SKM-1 treated with dmso at 0.1 percent for 144 hours (cell line): ENCODE measurements around the gene CMTM7.
A peak's percentile ranks its signal among the peaks of the same experiment; 100 is the strongest.

Experiments
- DNase-seq: peaks from one replicate; lab custom pipeline; 2025; ENCODE audit not compliant: unreplicated experiment; lab: John Stamatoyannopoulos, UW

Gene CMTM7

DNA sequence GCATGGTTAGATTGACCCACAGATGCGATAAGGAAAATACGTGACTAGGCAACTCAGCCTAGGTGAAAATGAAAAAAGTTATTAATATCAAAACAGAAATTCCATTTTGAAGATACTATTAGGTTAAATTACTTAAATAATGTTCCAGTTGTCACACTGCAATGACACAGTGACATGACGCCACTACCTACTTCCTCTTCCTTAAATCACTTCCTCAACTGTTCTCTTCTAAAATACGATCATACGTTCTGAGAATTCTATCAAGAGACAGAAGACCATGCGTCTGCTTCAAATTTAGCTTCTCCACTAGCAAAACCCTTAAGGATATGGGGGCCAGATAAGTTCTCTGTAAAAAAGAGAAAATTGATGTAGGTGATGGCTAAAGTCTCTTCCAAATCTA, 92.8 kb downstream of the CMTM7 start:
- DNase-seq = peak; percentile 53

DNA sequence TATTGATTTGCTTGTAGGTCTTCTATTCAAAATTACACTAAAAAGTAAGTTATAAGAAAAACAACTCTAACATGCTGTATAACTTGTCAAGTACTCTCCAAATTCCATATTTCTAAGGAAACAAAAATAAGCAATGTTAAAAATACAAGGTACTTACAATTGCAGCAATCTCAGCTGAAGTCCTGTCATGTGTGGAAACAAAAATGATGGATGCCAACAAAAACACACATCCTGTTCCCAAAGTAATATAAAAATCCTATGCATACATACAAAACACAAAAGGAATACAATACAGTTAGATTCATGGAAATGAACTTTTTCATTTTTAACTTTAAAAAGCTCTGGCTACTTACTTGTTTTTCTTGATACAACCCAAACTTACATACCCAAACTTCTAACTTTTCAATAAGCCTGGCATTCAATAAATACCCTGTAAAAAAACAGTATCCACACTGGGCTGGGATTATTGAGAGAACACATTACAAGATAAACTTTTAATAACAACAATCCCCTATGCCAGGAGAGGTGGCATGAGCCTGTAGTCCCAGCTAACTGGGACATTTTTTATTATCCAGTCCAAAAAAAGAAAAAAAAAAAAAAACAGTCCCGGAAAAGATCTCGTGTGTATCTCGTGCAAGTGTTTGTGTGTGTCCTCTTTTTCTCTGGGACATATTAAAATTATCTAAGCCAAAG, 96.3 kb downstream of the CMTM7 start:
- DNase-seq = no peak

DNA sequence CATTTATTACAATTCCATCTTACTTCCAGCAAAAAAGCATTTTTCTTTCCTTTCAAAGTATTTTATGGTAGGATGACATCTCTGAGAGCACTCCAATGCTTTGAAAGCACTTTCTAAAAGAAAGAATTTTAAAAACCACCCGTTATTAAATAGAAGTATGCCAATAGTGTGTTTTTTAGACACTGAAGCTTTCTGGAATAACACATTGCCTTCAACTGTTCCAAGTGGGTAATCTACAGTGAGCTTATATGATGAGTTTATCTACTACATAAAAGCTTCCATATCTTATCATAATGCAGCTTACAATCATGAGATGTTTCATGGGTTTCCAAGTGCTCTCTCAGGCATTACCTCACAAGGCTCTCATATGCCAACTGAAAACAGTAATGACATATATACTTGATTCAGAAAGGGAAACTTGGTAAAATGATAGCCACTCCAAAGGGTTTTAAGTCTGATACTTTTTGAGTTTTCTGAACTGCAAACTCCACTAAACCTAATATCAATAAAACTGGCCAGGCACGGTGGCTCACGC, 96.9 kb downstream of the CMTM7 start:
- no peak for DNase-seq

DNA sequence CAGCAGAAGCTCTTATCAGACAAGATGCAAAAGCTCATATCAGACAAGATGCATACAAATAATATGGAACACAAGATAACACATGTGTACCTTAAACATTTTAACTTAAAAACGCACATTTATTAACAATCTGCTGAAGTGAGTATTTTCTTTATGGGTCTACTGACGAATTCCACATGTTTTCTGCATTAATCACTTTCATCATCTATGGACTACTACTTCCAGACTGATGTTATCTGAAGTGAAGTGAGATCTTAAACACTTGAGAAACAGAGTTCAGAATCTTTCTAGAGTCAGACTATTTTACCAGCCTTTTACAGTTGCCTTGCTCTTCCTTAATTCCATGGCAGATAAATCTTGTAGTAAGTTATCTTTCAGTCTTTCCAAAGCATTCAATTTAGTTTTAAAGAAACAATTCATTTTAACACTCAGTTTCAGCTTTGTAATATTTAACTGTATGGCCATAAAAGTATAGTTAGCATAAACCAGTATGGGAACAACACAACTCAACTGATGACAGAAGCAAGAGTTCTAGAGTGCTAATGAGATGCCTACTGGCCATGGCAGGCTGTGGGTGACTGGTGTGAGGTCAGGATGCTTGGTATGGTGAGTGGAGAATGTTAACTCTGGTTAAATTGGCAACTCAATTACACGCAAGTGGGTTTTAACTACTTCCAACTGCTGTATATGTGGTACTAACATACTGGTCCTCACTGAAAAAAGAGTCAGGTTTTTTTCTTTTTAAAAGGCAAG, 101.2 kb downstream of the CMTM7 start:
- no peak for DNase-seq

DNA sequence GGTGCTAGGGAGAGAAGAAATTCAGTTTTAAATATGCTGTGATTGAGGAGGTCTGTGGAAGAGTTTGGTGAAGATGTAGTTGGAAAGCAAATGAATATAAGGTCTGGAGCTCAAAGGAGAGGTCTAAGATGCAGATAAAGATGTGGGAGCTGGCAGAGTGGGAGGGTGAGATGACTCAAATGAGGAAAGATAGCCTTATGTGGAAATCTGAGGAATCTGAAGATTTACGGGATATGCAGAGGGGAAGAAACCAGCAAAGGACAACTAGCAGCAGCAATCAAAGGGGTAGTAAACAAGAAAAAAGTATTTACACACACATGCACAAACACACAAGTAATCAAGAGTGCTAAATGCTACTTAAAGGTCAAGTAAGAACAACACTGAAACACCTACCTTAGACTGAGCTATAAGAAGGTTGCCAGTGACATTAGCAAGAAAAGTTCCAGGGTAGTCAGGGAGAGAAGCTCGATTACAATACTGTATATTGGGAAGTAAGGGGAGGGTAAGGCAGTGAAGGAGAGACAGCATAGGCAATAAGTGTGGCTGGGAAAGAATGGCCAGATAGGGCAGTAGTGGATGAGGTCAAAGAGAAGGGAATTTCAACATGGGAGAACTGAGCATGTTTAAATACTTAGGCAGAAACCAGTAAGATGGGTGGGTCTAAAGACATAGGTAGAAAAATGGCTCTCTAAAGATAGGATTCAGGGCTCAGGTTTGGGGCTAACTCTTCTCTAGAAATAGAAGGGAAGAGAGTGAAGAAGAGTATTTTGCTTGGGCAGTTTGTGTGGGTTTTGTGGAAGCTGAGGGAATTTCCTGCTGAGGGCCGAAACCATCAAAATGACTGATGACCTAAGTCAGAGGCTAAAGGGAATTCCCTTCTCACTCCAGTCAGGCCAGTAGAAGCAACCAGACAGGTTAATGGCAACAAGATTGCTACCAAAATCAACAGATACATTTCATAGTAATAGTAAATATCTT, 102.1 kb downstream of the CMTM7 start:
- DNase-seq = no peak

DNA sequence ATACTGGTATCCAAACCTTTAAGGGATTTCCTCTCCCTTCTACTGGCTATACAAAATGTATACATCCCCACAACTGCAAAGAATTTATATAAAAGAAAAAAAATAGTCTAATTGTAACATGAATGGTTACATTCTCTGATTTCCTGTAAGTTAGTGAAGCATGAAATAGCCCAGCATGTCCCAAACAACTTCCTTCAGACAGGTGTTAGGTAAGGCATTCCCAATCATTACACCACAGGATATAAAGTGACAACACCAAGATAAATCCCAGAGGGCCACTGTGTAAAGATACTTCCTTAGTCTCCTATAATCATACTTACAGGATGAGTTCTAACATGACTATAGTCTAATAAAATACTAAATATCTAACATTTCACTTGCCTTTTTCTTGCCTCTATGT, 103.4 kb downstream of the CMTM7 start:
- no peak for DNase-seq

DNA sequence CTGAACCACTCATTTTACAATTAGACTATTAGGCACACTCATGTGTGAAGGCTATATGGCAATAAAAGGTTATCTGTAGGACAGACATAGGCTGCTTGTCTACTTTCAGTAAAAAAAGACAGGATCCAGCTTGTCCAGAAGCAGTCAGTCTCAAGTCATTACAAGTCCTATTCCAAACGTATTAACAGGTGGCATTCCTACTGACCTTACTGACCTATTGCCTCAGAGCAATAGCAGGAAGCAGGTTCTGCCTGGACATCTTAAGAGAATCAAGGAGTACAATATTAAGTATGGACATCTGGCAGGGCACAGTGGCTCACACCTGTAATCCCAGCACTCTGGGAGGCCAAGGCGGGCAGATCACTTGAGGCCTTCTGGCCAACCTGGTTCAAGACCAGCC, 104.0 kb downstream of the CMTM7 start:
- no peak for DNase-seq

DNA sequence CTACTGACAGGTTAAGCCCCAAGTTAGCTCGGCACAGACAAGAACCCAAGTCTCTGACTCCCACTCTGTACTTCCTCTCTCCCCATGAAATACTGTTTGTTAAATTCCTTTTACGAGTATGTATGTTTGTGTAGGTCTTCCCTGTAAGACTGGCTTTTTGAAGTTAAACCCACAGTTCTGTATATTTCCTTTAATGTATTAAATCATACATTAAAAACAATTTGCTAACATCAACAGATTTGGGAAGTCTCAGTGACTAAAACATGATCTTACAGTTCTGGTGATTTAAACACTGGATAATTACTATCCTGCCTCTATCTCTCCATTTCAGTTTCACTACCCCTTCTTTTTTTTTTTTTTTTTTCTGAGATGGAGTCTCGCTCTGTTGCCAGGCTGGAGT, 106.6 kb downstream of the CMTM7 start:
- DNase-seq = no peak

DNA sequence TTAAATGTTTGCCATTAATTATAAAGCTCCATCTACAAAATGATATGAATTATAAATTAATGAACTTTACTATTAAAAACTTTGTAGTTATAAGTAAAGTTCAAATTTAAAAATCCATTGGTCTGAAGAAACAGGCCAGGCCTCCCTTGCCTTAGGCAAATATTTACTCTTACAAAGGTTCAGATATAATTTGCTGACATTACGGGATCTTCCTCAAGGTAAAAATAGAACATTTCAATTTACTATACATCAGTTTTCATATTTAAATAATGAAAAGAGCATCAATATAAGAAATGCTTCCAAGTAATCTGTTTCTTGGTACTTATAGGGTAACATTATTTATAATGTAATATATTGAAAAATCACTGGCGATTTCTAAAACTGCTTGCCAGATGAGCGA, 107.3 kb downstream of the CMTM7 start:
- DNase-seq = no peak

DNA sequence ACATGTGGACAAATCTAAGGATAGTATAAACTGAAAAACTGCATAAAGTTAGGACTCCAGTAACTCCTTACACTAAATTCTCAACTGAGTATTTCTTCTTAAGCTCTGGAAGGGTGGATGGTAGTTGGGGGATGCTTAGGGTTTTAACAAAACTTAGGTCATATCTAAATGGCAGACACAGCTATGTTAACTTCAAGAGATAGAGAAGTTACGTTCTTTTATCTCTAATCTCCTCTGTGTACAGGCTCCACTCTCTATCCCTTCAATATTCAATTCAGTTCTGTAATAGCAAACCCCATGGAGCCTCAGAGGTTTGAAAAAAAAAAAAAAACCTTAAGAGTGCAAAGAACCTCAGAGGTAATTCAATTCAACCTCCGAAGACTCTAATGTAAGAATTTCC, 107.9 kb downstream of the CMTM7 start:
- DNase-seq = no peak

DNA sequence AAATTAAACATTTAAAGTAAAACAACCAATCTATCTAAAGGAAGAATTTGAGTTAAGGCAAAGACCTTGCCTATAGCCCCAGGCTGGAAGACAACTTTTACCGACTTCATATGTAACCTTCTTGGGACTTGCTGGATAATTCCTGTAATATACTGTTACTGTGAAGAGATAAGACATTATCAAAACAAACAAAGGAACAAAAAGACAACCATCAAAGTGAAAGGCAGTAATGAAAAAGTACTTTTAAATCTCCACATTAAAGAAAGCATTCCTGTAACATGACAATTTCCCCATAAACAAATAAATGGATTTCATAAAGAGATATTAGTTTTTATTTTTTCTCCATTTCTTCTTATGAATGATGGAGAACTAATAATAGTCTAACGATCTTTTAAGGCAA, 108.6 kb downstream of the CMTM7 start:
- DNase-seq = no peak

DNA sequence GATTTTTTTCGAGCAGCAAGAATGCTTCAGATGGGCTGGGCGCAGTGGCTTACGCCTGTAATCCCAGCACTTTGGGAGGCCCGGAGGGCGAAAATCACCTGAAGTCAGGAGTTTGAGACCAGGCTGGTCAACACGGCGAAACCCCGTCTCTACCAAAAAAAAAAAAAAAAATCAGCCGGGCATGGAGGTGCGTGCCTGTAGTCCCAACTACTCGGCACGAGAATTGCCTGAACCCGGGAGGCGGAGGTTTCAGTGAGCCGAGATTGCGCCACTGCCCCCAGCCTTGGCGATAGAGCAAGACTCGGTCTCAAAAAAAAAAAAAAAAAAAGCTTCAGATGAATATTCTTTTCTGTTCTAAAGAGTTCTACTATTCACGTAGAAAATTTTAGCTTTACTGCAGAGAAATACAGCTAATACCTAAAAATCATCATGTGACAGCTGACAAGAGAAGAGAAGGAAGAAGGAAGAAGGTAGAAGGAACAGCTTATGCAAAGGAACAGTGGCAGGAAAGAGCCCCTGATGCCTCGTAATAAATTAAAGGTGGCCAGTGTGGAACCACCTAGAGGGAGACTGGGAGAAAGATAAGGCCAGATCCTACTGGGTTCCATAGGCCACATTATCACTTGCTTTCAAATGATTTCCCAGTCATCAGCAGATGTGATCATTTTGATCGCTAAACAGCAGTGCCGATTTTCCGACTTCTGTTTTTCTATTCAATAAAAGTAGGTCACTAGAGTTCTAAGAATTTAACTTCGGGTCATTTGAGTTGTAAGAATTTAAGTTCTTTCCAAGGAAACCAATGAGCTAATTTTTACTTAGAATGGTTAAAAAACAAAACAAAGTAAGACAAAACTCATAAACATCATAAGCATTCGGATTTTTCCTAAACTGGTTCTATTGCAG, 109.5 kb downstream of the CMTM7 start:
- DNase-seq = peak; percentile 35

DNA sequence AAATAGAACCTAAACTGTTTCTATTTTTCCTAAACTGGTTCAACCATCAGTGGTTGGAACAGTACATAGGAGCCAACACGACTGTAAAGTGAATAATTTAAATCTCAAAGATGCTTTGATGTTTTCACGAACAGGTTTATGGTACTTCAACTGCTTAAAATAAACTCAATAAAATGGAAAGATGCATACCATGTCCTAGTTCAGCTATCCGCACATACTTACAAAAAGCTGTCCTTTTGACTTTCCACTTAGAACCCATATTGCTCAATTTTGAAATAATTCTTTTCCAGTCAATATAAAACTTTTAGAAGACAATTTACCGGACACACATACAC, 110.1 kb downstream of the CMTM7 start:
- DNase-seq = peak; percentile 48

DNA sequence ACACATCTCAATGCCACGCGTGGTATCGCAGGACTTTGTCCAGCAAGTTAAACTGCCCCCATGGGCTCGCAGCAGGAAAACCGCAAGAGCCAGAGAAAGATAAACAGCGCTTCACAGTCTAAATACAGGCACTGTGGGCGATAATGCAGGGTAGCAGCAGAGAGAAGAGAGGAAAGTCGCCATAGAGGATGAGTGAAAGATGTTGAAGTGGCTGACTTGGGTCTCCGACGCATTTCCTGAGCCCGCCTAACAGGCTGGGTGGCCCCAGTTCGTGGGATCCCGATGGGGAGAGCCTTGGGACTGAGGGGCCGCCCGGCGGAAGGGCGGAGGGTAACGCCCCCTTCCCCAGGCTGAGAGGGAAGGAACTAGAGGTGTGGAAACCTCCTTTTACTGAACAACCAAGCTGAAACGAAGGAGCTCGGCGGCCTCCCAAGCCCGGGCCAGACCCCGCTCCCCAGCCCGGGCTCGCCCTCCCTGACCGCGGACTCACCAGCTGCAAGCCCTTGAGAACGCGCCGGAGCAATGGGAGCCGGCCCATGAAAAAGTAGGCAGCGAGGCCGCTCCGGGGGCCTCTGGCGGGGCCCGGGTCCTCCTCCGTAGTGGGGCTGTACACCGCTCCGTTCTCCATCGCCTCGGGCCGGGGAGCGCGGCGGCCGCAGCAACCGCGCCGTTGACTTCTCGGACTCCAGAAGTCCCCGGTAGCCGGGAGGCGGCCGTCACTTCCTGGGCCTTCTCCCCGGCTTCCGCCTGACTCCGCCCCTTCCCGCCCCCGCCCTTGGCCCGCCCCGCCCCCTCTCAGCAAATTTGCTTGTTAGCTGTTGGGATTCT, 110.7 kb downstream of the CMTM7 start, which contains the start of gene CMTM6:
Gene CMTM6 (minus strand): TSS at position 735 of the 828 bp plus-strand sequence. CDS start 107 bp downstream, at position 628.
- DNase-seq = peak; percentile 73

DNA sequence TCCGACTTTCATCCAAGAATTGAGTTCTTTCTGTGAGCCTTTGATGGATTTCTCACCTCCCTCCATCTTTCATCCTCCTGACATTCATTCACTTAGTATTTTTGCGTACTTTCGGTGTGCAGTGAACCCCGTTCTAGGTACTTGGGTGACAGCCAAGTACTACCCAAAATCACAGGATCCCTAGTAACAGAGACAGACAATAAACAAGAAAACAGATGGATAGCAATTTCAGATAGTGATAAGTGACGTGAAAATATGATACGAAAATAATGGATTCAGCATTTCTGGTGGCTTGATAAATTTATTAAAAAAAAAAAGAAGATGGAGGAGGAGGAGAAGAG, 111.3 kb downstream of the CMTM7 start:
- DNase-seq = no peak
